ENCODE results near the gene ADH1A.

DNA sequence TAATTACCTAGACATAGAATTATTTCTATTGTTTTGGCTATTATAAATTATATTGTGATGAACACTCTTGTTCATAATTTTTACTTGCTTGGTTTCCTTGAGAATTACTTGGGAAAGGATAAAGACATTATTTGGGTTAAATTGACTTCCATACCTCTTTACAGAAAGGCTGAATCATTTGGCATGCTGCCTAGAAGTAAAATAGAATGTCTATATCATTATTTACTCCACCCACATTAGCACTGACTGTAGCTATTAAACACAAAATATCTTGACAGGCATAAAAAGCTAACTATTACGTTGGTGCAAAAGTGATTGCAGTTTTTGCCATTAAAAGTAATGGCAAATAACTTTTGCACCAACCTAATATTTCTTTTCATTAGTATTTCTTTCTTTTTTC is 42.1 kb downstream of the ADH1A start:
- TF ChIP-seq POLR2A (IDR thresholded peaks at IDR 0.05; ENCODE audit: low read length) (no peak), GATA1 (IDR thresholded peaks at IDR 0.05; ENCODE audit: low read depth, low read length) (no peak)

All from erythroblast (primary cell).